ENCODE results near the gene PKP4.

PKP4 gene

DNA sequence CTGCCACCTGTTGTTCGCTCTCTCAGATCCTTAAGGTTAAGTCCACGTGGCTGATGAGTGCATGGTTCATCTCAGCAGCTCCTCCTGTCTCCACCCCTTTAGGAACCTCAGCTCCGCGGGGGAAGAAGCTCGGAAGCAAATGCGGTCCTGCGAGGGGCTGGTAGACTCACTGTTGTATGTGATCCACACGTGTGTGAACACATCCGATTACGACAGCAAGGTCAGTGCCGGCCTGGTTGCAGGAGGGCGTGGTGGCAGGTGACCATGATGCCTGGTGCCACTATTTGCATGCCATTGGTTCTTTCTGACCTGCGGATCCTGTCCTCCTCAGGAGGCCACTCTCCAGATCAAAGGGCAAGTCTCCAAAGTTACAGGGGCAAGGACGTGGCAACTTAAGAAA is 204.5 kb downstream of the PKP4 start:
- DNase-seq: no peak

DNA sequence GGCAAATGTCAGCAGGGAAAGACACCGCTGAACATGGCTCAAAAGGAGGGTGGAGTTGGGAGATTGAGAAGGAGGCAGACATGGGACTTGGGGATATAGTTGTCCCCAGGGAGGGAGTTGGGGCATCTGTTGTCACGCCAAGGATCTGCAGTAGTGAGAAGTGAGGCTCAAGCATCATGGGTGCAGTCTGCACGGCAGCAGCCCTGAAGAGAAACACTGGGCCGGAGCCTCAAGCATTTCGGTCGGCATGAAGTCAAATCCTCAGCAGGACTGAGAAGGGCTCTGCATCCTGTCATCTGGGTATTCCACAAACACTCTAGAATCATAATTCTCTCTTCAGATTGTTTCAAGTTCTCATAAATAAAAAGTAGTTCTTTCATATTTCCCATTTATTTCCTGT is 205.7 kb downstream of the PKP4 start:
- no peak for DNase-seq

DNA sequence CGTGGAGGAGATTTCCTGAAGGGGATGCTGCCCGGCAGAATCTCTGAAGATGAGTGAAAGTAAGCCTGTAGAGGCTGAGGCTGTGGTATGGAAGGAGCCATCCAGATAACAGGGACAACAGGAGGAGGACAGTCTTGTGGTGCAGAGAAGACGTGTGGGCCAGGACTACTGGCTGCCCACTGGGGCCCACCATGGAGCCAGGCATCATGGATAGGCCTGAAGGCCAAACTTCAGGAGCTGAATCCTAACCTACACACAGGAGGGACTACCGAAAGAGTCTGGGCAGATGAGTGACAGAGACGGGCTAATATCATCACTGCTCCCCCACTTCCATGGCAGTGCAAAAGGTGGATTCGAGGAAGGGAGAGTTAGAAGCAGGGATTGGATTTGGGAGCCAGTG is 207.0 kb downstream of the PKP4 start:
- no peak for DNase-seq

DNA sequence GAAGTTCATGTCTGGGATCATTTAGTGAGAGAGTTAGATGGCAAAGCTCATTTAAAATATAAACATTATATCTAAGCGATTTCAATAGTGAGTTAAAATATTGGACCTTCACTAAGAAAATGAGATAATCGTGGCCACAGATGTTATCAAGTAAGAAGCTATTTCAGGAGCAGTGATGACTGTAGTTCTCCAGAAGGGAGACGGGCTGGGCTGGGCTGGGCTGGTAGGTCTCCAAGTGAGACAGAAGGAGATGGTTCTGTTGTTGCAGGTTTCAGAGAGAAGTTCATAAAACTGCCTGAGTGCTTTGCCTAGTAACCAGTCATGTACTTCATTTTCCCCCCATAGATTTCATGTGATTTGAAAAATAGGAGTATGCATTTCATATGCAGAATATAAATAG is 208.2 kb downstream of the PKP4 start:
- DNase-seq: no peak

DNA sequence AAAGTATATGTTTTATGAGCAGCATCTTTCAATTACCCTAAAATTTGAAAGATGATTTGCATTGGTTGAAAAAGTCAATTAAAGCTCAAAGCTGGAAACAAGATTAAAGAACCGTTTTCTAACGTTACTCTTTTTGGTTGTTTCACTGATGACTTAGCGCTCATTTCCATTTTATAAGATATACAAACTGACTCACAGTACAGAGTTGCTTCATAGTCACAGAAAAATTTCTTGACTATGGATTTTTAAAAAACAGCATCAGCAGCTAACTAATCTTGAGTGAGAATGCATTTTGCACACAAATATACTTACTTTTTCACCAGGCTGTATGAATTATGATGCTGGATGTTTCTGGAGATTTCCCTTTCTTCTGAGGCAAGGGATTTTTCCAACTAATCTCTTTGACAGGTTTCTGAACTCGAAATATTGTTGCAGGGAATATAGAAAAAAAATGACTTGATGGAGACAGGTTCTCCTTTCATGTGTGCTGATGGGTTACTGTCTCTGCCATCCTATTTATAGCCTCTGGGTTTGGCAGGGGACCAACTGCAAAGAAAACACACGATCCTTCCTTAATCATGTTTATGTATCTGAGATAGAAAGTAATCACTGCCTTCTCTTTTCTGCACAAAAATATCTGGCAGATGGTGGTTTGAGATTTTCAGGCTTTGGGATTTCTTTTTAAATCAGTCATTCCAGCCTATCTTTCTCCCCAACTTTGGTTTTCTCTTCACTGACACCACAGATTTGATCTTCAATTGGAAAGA is 209.0 kb downstream of the PKP4 start:
- DNase-seq: no peak

DNA sequence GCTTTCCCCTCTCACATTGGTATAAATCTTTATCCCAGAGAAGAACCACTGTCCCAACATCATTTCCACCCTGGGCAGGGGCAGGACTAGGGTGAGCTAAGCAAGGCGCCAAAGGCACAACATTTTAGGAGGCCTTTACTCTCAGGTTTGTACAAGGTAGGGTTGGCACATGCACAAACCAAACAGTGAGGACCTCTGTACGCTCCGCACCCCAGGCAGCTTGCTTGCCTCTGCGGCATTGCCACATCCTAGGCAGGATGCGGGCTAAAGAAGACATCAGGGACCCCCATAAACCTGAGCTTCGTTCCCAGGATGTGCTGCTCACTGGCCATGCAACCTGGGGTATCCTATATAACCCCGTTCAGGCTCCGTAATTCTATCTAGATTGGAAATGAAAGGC is 210.2 kb downstream of the PKP4 start:
- no peak for DNase-seq

DNA sequence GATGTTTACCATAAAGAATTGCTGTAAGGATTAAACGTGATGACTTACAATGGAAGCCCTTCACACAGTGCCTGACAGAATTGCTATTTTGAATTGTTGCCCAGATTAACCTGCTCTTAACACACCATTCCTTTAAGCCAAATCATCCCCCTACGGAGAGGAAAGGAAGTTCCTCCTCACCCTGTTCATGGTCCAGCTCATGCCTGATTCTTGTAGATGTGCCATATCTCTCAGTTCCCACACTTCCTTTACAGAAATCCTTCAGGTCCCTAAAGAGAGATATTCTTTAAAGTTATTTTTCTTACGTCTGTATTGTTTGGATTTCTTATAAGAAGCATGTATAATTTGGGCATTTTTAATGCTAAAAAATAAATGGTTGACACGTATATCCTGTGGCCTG is 210.8 kb downstream of the PKP4 start:
- DNase-seq: no peak

DNA sequence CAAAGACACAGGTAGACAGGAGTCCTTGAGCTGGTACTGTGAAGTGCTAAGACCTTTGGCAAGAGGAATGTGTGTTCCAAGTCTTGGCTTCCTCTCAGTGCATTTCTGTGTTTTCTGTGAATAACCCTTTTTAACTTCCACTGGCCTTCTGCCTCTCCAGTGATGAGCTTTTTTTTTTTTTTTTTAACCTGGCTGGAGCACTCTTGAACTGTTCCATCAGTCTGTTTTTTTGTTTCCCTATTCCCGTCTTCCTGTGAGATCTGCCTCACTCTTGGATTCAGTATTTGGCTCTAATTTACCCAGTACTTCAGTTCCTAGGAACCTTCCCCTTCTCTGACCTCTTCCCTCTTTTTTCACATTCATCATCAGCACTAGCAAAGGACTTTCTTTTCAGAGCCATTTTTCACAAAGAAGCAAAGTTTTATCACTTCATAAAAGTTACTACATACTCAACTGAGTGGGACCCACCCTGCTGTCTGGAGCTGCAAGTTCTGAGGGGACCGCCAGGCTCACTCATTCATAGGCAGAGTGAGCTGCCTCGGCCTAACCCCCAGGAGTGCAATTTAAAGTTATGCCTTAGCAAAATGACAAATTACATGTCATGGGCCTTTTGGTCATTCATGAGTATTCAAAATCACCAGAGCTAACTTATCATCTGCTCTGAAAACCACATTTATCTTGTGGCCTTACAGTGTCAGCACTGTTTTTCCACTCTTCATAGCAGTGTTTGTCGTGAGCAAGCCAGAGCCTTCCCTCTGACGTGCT is 211.4 kb downstream of the PKP4 start:
- DNase-seq: no peak

DNA sequence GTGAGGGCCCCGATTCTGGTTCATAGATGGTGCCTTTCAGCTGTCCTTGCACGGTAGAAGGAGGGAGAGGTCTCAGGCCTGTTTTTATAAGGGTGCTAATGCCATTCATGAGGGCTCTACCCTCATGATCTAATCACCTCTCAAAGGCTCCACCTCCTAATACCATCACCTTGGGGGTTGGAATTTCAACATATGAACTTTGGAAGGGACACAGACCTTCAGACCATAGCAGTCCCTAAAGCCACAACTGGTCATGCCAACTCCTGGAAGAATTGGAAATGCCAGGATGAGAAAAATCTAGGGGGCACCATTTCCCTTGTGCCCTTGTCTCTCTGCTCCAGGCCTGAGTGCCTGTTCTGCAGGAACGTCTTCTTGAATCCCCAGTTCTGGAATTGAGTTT is 213.5 kb downstream of the PKP4 start:
- DNase-seq: no peak

DNA sequence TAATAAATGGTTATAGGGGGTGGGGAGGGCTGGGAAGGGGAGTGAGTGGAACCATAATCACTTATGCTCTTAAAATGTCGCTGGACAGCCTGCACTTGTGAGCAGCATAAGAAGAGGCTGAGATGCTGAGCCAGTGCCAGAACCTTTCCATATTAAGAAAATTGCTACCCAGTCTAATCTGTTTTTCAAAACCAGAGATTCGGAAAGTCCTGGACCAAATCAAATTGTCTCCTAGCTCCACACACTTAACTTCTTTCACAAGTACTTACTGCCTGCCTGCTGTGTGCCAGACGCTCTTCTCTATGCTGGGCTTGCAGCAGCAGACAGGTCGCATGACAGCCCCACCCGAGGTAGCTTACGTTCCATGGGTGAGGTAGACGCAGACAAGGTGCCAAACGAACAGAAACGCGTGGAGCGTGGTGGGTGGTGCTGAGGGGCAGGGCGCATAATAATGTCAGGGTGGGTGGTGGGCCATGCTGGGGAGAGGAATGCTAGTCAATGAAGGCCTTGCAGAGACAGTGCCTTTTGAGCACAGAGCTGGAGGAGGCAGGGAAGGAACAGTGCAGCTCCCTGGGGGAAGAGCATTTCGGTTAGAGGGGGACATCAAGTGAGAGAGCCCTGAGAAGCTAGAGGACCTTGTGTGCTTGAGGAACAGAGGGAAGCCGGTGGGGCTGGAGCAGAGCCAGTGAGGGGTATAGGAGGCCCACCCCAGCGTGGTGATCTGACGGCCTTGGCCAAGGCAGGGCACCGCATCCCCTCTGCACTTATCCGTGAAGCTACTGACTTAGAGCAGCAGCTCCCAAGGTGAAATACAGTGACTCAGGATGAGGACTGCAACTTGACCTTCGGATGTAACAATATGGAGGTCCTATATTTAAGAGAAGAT is 214.9 kb downstream of the PKP4 start:
- no peak for DNase-seq

DNA sequence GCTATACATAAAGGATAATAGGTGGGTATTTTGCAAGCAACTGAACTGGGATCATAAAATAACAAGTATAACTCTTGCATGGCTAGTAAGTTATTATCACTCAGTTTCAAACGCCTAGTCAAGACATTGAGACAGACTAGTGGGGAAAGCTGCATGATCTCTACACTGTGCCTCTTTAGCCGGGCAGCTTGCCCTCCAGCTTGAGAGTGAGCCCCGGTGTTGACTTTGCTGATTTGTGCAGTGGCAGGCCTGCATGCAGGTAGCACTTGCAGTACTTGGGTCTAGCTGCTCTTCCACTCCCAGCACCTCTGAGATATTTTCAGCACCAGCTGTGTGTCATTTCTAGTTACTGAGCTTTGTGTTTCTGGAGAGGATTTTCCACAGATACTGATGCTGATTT is 219.5 kb downstream of the PKP4 start:
- DNase-seq: no peak

DNA sequence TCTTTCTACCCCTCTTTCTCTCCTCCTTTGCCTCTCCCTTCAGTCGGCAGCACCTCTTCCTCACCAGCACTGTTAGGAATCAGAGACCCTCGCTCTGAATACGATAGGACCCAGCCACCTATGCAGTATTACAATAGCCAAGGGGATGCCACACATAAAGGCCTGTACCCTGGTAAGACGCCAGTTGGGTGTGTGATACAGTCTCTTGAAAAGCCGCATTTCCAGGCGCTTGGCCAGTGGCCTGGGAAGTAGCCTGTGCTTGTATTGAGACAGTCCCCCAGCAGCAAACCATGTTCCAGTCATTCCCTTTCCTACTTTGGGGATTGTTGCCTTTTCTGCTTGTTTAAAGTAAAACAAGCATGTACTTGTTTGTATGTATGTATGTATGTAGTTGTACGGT is 219.9 kb downstream of the PKP4 start:
- DNase-seq: no peak

DNA sequence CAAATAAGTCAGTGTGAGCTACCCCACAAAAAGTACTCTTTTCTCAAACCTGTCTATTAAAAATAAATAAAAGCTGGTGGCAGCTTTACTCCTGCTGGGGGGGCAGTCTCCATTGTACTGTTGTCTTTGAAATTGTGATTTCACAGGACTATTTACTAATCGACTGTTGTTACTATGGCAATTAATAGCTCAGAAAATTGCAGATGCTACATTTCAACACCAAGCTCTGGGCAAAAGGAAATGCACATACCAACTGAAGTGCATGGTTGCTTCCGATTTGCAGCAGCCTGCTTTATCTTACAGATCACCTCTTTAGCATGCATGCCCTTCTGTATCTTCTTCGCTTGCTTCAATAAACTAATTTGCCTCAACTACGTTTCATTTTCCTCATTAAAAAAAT is 220.8 kb downstream of the PKP4 start:
- no peak for DNase-seq

DNA sequence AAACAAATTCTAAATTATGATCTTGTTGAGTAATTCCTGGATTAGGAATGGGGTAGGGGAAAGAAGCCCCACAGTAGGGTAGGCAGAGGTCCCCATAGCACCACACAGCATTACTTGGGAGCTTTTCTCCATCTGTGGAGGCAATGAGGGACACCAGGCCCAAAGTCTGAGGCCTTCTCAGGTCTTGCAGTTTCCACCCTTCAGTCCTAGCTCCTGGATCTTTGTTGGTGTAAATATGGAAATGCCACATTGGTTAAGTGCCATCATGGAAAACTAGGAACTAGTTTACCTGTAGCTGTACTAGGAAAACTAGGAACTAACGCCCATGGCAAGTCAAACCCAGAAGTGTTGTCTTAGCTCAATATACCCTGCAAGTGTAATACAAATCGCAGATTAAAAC is 225.1 kb downstream of the PKP4 start:
- DNase-seq: no peak

DNA sequence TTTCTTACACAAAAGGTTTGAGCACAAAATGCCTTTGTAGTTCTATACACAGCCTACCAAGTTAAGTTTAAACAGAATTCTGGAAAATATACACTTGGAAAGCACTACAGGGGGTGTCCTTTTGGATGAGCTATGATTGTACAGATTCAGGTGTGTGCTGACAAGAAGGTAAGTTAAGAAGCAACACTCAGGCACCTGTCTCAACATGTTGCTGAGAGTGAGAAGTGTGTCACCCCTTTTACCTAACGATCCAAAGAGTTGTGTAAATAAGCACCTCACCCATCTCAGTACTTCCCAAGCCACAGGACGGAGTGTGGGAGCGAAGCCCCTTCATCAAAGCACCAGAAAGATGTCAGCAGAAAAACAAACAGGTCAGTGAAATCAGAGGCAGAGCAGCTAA is 228.9 kb downstream of the PKP4 start:
- no peak for DNase-seq

DNA sequence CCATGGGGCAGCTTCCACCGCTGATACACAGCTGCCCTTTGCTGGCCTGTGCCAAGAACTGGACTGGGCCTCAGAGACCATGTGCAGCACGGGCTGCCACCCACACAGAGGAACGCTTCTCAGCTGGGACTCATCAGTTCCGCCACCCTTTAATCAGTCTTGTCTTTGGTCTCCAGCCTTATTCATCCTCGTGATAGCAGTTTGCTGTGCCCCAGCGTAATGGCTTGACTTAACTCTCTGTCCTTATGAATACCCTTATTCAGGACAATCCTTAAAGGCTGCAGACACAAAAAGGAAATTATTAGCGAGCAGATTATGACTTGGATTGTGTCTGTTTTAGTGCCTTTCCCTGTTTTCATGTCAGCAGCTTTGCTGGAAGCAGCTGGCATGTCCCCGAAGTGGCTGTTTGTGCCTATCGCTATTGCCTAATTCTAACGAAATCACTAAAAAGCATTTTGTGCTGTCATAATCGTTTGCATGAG is 229.5 kb downstream of the PKP4 start:
- no peak for DNase-seq

DNA sequence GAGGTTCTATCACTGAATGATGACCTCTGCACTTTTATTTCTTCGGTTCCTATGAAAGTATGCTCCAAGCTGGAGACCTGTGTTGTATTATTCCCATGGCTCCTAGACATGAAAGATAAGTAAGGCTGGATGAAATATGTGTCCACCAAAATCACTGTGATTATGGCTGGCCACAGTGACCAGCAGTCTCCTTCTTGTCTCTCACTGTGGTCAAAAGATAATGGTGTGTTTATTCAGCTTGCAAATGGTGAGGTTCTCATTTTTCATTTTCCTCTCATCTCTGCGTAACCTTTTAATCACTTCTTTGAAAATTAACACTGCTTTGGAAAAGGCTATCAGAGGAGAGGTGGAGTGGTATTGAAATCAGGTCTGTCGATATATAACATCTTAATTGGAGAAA is 230.6 kb downstream of the PKP4 start:
- DNase-seq: no peak

DNA sequence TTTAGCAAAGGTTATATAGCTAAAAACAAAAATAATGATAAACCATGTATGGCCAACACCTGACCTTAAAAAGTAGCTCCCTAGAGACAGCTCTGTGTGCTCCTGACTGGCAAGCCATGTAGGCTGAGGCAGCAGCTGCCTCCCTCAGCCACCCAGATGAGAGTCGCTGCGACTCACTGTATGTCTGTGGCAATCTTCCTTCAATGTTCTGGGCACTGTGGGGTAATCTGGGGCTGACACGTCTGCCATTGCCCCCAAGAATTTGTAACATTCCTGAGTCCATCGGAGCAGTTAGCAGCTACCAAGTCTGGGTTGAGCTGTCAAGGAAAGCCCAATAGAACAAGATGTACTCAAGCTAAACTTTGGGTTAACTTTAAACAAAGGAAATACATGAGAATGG is 232.0 kb downstream of the PKP4 start:
- no peak for DNase-seq

DNA sequence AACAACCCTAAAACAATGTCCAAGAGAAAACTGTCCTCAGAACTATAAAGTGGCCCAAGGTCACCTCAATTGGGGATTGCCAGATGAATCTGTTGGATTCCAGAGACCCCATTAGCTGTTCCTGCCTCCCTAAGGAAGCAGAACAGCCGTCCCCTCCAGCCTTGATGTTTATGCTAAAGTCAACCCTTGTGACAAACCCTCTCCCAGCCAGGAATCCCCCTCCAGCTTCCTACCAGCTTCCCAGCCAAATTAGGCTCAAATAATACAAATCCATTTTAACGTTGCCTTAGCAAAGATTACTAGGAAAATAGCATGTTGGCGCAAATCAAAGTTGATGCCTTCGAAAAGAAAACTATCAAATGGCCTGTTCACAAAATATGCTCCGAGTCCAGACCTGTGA is 232.6 kb downstream of the PKP4 start:
- no peak for DNase-seq

DNA sequence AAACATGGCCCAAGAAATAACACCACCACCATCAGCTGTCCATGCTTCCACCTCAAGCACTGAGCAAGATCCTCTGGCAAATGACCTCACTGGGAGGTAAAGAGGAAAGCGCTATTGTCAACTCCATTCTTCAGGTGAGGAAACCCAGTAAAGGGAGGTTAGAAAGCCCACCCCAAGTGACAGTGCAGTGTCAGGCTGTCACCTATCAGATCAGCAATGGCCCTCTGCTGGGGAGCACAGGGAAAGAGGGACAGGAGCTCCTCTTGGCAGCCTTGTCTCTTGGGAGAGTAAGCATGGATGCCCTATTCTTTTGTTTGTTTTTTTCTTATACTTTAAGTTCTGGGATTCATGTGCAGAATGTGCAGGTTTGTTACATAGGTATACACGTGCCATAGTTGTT is 234.1 kb downstream of the PKP4 start:
- DNase-seq: no peak

DNA sequence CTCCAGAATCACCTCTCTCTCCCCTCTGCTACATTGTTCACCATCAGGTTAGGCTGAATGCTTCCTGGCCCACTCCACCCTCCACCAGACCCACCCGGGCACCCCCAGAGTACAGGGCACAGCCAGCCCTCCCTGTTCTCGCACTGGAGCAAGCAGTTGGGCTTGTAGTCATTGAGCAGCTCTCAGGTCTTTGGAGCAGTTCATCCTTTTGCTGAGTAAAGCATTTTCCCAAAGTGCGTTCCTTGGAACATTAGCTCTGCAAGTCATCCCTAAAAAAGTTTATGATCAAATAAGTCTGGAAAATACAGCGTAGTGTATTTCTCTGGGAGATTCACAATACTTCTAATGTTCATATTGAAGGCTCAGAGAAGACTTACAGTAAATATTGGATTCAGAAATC is 234.9 kb downstream of the PKP4 start:
- DNase-seq: no peak

DNA sequence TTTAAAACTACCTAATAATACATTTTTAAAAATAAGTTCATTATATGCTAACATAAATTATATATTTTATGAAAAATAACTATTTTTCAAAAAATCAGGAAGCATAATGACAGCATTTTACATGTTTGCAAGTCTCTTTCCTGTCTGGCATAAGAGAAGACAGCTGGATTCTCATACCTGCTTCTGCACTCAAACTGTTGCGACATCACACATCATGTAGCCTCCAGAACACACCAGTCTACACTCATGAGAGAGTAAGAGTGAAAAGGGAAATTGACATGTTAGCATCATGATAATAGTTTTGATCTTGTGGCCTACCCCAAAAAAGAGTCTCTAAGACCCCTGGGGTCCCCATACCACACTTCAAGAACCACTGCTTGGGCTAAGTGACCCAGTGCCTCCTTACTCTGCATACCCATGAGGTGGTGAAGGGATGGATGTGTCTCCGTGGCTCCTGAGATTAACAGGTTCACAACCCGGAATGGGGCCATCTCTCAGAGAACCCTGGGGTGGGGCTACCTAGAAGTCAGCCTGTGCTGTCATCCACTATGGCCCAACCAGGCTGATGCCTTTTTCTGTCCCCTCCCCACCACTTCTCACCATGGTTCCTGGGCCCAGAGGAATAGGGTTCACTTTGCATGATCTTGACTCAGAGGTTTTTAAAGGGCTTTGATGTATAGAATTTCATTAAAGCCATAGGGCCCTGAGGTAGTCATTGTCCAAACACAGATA is 235.8 kb downstream of the PKP4 start:
- DNase-seq: no peak

DNA sequence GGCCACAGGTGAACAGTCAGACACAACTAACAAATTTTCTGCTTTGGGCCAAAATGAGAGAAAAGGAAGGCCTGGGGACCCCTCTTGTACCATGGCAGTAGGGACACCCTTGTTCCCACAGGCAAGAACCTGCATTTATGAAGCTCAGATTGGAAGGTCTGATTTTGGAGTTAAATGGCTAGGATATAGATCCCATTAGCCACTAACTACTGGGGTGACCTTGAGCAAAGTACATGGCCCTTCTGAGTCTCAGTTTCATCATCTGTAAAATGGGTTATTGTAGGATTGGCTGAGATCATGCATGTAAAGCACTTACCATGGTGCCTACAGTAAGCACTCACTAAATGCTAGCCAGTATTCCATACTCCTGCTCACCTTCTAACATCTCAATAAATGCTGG is 236.7 kb downstream of the PKP4 start:
- DNase-seq: no peak

Measured in CD4-positive, alpha-beta T cell treated with Interleukin-1 beta for 1 hour (primary cell).